DMS153 treated with DMSO at 0.1 percent for 48 hours (cell line): Measurements from ENCODE around the gene ELF5.

ENCODE experiments used
- DNase-seq: peaks from one replicate; lab custom pipeline; 2025; ENCODE audit not compliant: unreplicated experiment; lab: John Stamatoyannopoulos, UW

Gene ELF5

GRCh38 chr11:34513682-34514449 is at the start of gene ELF5:
Gene ELF5, minus strand, starts transcription at chr11:34513794. Its CDS starts 8,045 bp downstream, at chr11:34505749.
- no peak for DNase-seq

GRCh38 chr11:34562976-34563375 is 49.4 kb upstream of the ELF5 start:
- DNase-seq, result no peak

GRCh38 chr11:34560511-34560910 is 46.9 kb upstream of the ELF5 start:
- DNase-seq, result no peak

- no peak for DNase-seq
Observed at GRCh38 chr11:34558673-34559072, 45.1 kb upstream of the ELF5 start.

- no peak for DNase-seq
Observed at GRCh38 chr11:34558211-34558610, 44.6 kb upstream of the ELF5 start.

- no peak for DNase-seq
Observed at GRCh38 chr11:34552270-34552669, 38.7 kb upstream of the ELF5 start.

- DNase-seq, result no peak
Observed at GRCh38 chr11:34549271-34549670, 35.7 kb upstream of the ELF5 start.

GRCh38 chr11:34548278-34548677 is 34.7 kb upstream of the ELF5 start:
- no peak for DNase-seq

- no peak for DNase-seq
Observed at GRCh38 chr11:34546511-34547209, 33.1 kb upstream of the ELF5 start.

GRCh38 chr11:34542089-34542488 is 28.5 kb upstream of the ELF5 start:
- no peak for DNase-seq

- DNase-seq, result no peak
Observed at GRCh38 chr11:34540870-34541269, 27.3 kb upstream of the ELF5 start.

- no peak for DNase-seq
Observed at GRCh38 chr11:34537636-34538035, 24.0 kb upstream of the ELF5 start.

GRCh38 chr11:34536056-34536455 is 22.5 kb upstream of the ELF5 start:
- DNase-seq, result no peak

GRCh38 chr11:34534826-34535225 is 21.2 kb upstream of the ELF5 start:
- no peak for DNase-seq

- DNase-seq, result no peak
Observed at GRCh38 chr11:34531663-34532062, 18.1 kb upstream of the ELF5 start.

- no peak for DNase-seq
Observed at GRCh38 chr11:34530545-34531234, 17.1 kb upstream of the ELF5 start.

- no peak for DNase-seq
Observed at GRCh38 chr11:34529643-34530042, 16.0 kb upstream of the ELF5 start.

- no peak for DNase-seq
Observed at GRCh38 chr11:34528072-34528471, 14.5 kb upstream of the ELF5 start.

- DNase-seq, result no peak
Observed at GRCh38 chr11:34525888-34526657, 12.5 kb upstream of the ELF5 start.

GRCh38 chr11:34525098-34525497 is 11.5 kb upstream of the ELF5 start:
- no peak for DNase-seq

GRCh38 chr11:34524696-34525095 is 11.1 kb upstream of the ELF5 start:
- DNase-seq, result no peak
